HL-60/S4 treated with phorbol 12-myristate 13-acetate at 8.2 ng/mL for 4 days and 3 days (cell line): ENCODE data around the gene TNFRSF1B.

Experiments
- in situ Hi-C: fragments of 300-500 bp; cut with MboI; formaldehyde crosslinking; loops from 2 replicates; pipeline ENCODE4 v1.15.0; 2022; ENCODE audit warnings: low sequenced_read_pairs

TNFRSF1B gene

GRCh38 chr1:12141163-12141850, 25.5 kb upstream of the TNFRSF1B start:
- in situ Hi-C loops: no loop called here

GRCh38 chr1:12142141-12142823, 24.5 kb upstream of the TNFRSF1B start:
- in situ Hi-C loops: no loop called here

- in situ Hi-C loops: no loop called here
These were observed 23.7 kb upstream of the TNFRSF1B start for GRCh38 chr1:12142891-12143630.

GRCh38 chr1:12143631-12144155, 23.1 kb upstream of the TNFRSF1B start:
- in situ Hi-C loops: no loop called here

GRCh38 chr1:12144236-12144635, 22.6 kb upstream of the TNFRSF1B start:
- in situ Hi-C loops: no loop called here

- in situ Hi-C loops: no loop called here
These were observed 21.8 kb upstream of the TNFRSF1B start for GRCh38 chr1:12144969-12145368.

- in situ Hi-C loops: no loop called here
These were observed 21.0 kb upstream of the TNFRSF1B start for GRCh38 chr1:12145616-12146342.

- in situ Hi-C loops: no loop called here
These were observed 20.3 kb upstream of the TNFRSF1B start for GRCh38 chr1:12146343-12147112.

- in situ Hi-C loops: no loop called here
These were observed 19.5 kb upstream of the TNFRSF1B start for GRCh38 chr1:12147201-12147701.

GRCh38 chr1:12148160-12148957, 18.4 kb upstream of the TNFRSF1B start:
- in situ Hi-C loops: no loop called here

- in situ Hi-C loops: no loop called here
These were observed 17.6 kb upstream of the TNFRSF1B start for GRCh38 chr1:12148958-12149790.

GRCh38 chr1:12149791-12150175, 17.0 kb upstream of the TNFRSF1B start:
- in situ Hi-C loops: no loop called here

- in situ Hi-C loops: no loop called here
These were observed 16.2 kb upstream of the TNFRSF1B start for GRCh38 chr1:12150456-12151200.

- in situ Hi-C loops: no loop called here
These were observed 15.3 kb upstream of the TNFRSF1B start for GRCh38 chr1:12151465-12151864.

GRCh38 chr1:12152113-12152891, 14.5 kb upstream of the TNFRSF1B start:
- in situ Hi-C loops: no loop called here

GRCh38 chr1:12153181-12153785, 13.5 kb upstream of the TNFRSF1B start:
- in situ Hi-C loops: no loop called here
